Fibroblast of skin of back (primary cell): ENCODE measurements around the gene ZNF76.
A peak's percentile ranks its signal among the peaks of the same experiment; 100 is the strongest.

Source experiments
- DNase-seq: peaks from one replicate; pipeline ENCODE4 v3.0.0-alpha.2; 2013

ZNF76 gene

DNA sequence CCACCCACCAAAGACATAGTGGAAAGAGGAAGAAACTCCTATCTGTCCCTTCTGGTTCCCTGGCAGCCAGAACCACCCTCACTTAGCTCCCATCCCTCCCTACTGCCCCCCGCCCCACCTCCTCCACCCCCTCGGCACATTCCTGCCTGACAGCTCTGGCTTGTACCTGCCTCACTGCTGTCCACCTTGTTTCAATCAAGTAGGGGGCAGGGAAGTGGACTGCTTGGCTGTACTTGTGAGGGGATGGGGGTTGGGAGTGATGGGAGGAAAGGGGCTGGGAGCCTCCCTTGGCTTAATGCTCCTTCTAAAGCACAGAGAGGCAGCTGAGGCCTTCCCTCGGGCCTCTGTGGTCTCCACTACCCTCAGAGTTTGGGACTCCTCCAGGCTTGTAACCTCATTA lies 22.1 kb upstream of the ZNF76 start:
- DNase-seq: no peak

DNA sequence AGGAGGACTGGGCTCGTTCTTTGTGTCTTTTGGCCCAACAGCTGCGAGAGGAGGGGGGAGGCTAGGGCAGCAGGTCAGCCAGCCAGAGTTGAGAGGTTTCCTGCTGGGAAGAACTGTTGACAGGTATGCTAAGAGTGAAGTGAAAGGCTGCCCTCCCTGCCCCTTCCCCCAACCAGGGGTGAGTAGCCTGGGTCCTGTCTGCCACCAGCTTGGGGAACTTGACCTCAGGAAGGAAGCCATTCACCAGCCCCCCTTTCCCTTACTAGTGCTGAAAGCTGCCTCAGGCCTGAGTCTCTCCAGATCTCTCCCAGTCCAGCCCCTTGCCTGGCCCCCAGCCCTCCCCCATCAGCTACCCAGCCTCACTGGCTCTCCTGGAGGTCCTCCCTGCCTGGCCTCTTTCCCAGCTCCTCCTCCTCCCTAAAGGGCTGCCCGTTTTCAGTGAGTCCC lies 20.7 kb upstream of the ZNF76 start:
- DNase-seq: peak; percentile 39

DNA sequence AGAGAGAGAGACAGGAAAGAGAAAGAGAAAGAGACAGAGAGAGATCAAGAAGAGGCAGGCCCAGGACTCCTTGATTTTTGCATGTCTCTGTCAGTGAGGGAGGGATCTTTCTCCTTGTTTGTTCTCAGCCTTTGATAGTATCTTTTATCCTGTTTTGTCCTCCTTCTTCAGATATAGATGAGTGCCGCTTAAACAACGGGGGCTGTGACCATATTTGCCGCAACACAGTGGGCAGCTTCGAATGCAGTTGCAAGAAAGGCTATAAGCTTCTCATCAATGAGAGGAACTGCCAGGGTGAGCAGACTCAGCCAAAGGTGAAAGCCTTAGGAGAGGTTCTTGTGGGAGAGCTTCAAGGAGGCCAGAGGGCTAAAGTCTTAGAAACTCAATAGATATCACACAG lies 20.0 kb upstream of the ZNF76 start:
- DNase-seq: no peak

DNA sequence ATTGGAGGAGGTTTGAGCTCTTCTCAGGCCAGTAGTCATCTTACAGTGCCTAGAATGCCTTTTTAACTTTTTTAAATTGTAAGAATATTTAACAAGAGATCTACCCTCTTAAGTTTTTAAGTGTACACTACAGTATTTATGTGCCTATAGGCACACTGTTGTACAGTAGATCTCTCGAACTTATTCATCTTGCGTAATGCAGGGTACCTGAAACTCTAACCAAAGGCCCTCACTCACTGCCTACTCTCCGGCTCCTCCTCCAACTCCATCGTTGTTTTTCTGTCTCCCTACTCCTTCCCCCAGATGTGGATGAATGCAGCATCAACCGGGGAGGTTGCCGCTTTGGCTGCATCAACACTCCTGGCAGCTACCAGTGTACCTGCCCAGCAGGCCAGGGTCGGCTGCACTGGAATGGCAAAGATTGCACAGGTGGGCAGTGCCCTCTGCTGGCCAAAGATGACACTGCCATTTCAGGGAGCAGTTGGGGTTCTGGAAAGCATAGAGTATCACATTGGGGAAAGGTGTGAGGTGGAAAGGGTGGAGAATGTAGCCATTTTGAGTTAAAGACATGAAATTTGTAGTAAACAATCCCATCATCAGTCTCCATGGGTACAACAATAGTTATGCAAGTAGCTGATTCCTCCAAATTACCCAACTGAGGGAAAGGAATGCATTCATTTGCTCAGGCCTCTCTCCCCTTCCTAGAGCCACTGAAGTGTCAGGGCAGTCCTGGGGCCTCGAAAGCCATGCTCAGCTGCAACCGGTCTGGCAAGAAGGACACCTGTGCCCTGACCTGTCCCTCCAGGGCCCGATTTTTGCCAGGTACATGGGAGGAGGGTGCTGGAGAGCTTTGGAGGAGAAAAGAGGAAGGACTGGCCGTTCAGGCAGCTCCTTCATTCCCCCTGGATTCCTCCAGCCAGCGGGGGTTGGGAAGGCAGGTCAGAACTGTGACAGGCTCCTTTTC lies 18.4 kb upstream of the ZNF76 start:
- peak; percentile 46 for DNase-seq

DNA sequence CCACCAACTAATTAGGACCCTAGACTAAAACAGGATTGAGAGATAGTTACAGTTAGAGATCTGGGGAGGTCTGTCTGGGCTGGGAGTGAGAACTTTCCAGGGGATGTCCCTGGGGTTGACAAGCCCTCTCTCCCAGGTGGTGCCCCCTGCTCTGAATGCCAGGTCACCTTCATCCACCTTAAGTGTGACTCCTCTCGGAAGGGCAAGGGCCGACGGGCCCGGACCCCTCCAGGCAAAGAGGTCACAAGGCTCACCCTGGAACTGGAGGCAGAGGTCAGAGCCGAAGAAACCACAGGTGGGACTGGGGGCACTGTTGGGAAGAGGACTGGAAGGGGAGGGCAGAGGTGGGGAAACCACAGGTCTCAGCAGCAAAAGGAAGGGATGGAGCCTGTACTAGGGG lies 17.0 kb upstream of the ZNF76 start:
- DNase-seq: no peak

DNA sequence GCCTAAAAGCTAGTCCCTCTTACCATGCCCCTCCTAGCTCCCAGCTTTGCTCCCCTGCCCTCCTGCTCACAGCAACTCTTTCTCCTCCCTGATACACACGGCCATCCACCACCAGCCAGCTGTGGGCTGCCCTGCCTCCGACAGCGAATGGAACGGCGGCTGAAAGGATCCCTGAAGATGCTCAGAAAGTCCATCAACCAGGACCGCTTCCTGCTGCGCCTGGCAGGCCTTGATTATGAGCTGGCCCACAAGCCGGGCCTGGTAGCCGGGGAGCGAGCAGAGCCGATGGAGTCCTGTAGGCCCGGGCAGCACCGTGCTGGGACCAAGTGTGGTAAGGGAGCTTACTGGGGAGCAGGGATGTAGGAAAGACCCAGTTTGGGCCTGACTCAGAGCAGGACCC lies 16.6 kb upstream of the ZNF76 start:
- no peak for DNase-seq

DNA sequence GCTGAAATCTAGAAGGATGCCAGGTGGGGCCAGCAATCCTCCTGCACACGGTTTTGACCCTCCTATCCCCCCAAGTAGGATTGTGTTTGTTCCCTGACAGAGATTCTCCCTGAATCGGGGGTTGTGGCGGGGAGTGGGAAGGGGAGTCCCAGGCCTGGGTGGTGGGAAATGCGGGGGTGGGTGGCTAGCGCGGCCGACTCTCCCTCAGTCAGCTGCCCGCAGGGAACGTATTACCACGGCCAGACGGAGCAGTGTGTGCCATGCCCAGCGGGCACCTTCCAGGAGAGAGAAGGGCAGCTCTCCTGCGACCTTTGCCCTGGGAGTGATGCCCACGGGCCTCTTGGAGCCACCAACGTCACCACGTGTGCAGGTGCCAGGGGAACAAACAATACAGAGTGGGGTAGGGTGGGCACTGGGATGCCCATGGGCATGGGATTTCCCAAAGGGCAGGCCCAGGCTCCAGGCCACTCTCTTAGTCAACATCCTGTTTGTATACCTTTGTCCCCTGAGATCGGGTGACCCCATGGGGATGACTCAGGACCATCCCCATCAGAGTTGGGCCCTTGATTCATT lies 16.1 kb upstream of the ZNF76 start:
- DNase-seq: no peak

DNA sequence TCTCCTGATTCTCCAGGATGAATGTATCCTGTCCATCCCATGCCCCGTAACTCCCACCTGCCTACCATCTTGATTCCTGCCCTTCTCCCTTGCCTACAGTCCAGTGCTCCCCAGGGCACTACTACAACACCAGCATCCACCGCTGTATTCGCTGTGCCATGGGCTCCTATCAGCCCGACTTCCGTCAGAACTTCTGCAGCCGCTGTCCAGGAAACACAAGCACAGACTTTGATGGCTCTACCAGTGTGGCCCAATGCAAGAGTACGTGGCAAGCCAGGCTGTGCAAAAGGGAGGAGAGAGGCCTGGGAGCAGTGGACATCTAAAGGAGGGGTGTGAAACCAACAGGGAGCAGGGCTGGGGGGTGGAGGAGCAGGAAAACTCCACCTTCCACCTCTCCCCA lies 15.0 kb upstream of the ZNF76 start:
- no peak for DNase-seq

DNA sequence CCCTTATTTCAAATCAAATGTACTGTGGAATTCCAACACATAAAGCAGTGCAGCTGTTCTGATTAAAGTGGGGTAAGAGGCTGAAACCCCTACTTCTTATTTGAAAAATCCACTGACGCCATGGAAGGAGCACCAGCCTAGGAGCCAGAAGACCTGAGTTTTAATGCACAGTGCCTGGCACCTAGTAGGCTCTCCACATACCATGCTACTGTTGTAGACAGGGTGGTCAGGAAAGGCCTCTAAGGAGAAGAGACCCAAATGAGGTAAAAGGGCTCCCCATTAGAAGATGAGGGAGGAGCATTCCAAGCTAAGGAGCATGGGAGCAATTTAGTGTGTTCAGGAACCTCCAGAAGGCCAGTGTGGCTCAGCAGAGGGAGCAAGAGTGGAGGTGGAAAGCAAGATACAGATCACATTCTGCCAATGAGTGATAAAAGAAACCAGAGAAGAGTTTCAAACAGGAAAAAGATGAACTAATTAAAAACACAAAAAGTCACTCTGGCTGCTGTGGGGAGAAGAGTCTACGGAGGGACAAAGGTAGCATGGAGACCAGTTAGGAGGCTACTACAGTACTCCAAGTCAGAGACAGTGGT lies 11.8 kb upstream of the ZNF76 start:
- no peak for DNase-seq

DNA sequence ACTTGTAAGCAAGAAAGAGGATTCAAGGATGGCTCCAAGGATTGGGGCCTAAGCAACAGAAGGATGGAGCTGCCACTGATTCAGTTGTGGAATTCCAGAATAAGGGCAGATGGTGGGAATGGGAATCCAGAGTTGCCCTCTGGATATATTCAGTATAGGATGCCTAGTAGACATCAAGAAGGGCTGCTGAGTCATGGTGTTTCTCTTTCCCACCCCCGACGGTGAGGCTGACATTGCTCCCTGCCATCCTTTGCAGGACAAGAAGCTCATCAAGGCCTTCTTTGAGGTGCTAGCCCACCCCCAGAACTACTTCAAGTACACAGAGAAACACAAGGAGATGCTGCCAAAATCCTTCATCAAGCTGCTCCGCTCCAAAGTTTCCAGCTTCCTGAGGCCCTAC lies 11.2 kb upstream of the ZNF76 start:
- DNase-seq: peak; percentile 50

DNA sequence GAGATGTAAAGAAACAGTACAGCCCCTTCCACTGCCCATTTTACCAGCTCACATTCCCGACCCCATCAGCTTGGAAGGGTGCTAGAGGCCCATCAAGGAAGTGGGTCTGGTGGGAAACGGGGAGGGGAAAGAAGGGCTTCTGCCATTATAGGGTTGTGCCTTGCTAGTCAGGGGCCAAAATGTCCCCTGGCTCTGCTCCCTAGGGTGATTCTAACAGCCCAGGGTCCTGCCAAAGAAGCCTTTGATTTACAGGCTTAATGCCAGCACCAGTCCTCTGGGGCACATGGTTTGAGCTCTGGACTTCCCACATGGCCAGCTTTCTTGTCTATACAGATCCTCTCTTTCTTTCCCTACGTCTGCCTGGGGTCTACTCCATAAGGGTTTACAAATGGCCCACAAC lies 10.6 kb upstream of the ZNF76 start:
- no peak for DNase-seq

DNA sequence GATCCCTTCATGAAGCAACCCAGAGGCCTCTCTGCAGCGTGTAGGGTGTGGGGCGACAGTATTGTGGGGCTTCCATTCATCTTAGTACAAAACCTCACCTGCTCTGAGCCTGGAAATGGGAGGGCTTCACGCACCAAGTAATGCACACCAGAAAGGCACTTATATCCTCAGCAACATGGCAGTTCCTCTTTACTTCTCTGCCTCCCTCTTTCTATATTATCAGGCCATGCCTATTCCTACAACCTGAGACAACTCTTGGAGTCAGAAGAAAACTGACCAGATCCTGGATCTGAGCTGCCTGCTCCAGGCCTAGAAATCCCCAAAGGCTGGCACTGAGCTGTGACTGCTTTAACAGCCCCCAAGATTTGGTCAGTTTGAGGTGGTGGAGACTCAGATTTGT lies 7.6 kb upstream of the ZNF76 start:
- DNase-seq: no peak

DNA sequence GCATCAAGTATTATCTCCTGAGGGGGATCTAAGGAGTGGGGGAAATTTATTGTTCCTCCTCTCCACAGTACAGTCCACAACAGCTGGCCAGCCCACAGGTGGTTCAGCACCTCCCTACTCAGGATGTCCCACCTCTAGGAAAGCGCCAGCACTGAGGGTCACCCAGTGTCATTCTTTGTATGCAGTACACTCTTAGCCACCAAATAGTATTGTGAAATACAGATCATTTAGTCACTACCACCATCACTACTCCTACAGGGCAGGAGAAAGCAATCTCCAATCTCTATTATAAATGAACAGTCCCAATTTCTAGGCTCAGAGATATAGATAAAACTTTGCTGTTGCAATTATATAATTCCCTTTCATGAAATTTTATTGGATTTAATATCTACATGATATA lies 6.3 kb upstream of the ZNF76 start:
- no peak for DNase-seq

DNA sequence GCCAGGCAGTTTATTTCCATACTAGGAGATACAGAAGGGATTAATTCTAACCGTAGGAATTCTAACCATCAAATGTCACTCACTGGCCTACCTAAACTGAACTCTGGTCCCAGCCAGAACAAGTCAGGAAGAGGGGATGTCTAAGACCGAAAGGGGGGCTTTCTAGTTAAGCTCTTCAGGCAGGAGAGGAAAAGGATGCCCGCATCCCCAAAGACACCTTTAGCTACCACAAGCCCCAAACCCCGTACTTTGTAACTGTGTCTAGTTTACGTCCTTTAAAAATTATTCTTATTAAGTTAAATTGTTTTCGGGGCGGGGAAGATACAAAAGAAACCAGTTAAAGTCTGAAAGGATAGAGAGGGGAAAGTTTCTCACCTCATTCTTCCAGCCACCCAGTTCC lies 1.2 kb upstream of the ZNF76 start:
- no peak for DNase-seq

DNA sequence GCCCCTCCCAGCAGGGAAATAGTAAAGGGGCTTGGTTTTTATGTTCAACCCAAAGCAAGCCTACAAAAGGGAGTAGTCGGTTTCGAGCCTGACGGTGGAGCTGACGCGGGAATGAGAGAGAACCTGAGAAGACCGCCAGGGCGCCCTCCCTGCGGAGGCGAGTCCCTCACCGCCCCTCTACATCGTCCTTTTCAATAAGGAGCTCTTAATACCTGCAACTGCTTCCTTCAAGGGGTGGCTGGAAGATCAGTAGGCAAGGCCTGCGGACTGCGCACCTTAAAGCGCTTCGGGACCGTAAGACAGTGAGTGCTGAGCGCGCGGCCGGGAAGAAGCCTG lies 709 bp upstream of the ZNF76 start:
- DNase-seq: peak; percentile 53

DNA sequence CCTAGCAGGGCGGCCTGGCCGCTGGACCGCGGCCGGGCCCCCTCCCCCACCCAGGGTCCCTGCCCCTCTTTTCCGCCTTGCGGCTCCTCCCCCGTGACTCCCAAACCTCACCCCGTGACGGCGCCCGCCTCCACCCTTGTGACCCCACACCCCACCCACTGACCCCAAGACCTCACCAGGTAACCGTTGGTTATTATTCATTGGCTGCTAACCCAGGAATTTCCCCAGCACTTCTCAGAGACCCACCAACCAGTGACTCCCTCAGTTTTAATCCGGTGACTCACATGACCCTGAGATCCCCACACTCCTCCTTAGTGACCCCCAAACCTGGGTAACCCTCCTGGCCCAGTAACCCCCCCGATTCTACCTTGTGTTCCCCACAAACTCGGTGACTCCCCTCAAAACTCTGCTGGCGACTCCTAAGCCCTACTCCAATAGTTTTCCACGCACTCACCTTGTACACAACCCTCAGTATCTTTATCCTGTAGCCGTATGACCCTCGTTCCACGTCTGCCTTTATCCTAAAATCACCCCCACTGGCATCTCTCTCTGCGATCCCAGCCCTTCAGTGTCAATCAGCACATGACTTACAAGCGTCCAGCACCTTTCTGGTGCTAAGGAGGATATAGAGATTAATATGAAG lies 534 bp downstream of the ZNF76 start:
- peak; percentile 30 for DNase-seq

DNA sequence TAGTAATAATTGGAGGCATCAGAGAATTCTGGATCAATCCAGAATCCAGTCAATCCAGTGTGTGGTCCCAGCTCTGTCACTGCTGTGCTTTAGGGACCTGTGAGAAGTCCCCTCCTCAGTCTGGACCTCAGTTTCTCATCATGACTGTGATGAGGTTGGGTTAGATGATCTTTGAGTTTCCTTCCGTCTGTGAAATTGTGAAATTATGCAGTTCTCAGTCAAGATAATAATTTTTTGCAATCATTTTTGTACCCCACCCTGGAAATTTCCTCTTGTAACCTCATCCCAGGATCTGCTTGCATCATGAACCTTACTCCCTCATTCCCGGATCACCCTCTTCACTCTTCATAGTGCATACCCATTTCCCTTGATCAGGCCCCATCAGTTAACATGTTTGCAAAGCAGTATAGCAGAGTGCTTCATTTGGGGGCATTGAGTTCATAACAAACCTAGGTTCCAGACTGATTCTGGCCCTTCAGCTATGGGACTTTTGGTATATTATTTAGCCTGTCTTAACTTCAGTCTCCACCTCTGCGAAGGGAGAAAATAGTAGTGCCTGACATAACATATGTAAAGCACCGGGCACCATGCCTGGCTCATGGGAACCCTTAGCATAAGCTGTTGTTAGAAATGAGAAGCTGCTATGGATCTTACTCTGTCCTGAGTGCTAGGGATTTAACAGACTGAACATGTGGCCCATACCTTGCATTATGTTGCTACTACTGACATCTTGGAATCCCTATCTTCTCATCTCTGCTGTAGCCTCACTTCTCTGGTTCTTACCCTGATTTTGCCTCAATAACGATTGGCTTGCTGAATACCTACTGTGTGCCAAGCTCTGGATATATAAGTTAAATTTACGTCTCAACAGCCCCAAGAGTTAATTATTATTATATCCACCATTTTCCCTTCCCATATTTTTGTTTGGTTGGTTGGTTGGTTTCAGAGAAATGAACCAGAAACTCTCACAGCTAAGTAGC lies 1.3 kb downstream of the ZNF76 start:
- DNase-seq: no peak

DNA sequence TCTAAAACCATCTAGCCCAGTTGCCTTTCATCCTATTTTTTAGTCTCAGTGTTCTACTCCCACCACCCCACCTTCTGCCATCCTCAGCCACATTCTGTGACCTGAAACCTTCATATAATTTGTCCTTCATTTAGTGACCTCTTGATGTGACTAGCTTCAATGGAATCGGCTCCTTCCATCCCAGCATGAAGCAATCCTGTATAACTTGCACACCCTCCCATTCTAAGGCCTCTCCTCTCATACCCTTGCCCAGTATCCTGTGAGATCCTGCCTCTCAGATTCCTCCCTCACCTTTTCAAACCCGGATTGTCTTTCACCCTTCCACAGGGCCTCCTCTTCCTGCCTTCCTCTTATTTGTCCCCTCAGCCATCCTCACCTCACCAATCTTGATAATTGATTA lies 3.1 kb downstream of the ZNF76 start:
- DNase-seq: no peak

DNA sequence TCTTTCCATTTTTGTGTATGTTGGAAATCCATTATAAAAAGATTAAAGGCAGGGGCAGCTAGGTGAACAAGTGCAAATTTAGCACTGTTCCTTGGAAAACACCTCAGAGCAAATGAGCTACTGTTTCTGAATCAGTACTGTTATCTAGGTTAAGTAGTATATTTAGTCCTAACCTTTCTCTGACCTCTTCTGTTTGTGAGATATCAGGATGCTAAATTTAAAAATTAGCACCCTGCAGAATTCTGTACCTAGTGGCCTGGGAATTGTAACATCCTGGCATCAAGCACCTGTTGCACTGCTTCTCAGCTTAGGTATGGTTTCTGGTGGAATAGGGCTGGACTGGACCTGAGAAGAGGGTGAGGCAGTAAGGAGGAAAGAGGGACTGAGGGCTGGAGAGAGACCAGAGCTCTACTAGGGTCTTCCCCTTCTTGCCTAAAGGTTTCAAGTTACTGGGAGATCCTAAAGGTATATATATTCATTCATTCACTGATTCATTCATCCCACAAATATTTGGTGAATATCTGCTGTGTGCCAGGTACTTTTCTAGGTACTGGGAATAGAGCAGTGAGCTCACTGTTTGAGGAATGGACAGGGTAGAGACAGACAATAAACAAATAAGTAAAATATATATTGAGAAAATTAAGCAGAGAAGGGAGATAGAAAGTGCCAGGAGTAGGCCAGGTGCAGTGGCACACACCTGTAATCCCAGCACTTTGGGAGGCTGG lies 5.2 kb downstream of the ZNF76 start:
- no peak for DNase-seq

DNA sequence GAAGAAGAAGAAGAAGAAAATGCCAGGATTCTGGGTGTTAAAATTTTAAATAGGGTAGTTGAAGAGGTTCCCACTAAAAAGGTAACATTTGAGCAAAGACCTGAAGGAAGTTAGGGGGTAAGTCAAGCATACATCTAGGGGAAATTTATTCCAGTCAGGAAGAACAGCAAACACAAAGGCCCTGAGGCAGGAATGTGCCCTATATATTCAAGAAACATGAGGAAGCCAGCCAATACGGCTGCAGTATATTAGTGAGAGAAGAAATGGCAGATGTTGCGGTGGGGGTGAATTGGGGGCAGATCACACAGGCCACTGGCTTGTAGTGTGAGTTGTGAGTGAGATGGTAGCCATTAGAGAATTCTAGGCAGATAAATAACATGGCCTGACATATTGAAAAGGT lies 6.0 kb downstream of the ZNF76 start:
- DNase-seq: no peak

DNA sequence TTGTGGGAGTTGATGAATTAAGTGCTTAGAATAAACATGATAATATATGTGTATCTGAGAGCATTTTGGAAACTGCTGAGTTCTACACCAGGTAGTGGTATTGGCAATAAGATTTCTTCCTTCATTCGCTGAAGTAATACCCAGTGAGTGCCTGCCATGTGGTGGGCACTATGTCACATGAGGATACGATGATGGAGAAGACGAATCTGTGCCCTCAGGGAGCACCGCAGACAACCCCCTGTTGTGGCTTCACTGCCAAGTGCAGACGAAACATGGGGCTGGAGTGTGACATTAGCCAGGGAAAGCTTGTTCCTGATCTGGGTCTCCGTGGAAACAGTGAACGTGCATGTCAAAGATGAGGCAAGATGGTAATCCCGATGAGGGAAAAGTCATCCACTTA lies 7.9 kb downstream of the ZNF76 start:
- no peak for DNase-seq

DNA sequence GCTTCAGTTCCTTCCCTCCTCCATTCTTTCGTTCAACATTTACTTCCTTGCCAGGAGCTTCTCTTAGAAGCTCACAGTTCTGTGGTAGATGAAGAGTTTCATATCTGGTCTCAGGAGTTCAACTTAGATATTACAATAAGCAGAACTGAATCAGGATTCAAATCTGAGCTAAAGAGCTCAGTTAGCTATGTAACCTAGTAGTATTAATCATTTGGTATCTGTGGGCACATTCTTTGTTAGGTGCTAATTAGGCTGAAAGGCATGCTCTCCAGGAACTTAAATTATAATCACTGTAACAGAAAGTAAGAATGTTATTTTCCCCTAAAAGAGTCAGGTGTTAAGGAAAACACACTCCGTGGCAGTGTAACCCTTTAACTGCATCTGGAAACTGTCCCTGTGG lies 8.4 kb downstream of the ZNF76 start:
- no peak for DNase-seq
